Measurements from ENCODE around the gene ERBB4. TPM values are rescaled to one million over a fixed set of nuclear protein-coding genes. Genes with fewer than 3 reads are reported as not detected.

The ERBB4 gene
- total and polyA plus RNA-seq, 10 of the 15 experiments (the other 5 are each of a cell fraction or from before 2014, with no cell fraction given): under 0.01 to 0.23 (median 0.01) TPM; not detected in 4

GRCh38 chr2:212409560-212409959 is 129.0 kb downstream of the ERBB4 start:
- POLR2A ChIA-PET: no interaction called here
- no peaks in the 10 kb centered on the region for H3K27me3 ChIP-seq (replicated peaks in 1 of 2; ENCODE audit: control insufficient read depth in 2 of 2, insufficient read depth in 2 of 2, low read length in 1 of 2)
- no peaks in the 10 kb centered on the region for H3K4me1 ChIP-seq (ENCODE audit: control insufficient read depth, insufficient read depth, low read length)
- no TSS peak for BruUV-seq (replicated peaks)
- WGBS (ENCODE audit: insufficient coverage, insufficient replicate concordance, low lambda C conversion rate, missing lambda C conversion rate): 0% methylated on average over 1 of the region's 1 CpG
- no peak overlapping the region for H3K4me3 ChIP-seq
- FAIRE-seq: no peak
- CTCF ChIA-PET: no interaction called here
- H3K79me2 ChIP-seq (ENCODE audit: control insufficient read depth, insufficient read depth, low read length): no peaks in the 10 kb centered on the region
- in situ Hi-C loops (cut with MboI): no loop called here
- H3K9ac ChIP-seq (ENCODE audit: control insufficient read depth, insufficient read depth, low read length): no peak overlapping the region
- ATAC-seq: peak; percentile 21; the same call in 1 of the 3 replicates
- TF ChIP-seq, protein P1, sequence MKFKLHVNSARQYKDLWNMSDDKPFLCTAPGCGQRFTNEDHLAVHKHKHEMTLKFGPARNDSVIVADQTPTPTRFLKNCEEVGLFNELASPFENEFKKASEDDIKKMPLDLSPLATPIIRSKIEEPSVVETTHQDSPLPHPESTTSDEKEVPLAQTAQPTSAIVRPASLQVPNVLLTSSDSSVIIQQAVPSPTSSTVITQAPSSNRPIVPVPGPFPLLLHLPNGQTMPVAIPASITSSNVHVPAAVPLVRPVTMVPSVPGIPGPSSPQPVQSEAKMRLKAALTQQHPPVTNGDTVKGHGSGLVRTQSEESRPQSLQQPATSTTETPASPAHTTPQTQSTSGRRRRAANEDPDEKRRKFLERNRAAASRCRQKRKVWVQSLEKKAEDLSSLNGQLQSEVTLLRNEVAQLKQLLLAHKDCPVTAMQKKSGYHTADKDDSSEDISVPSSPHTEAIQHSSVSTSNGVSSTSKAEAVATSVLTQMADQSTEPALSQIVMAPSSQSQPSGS (IDR thresholded peaks at IDR 0.05; ENCODE audit: low read length): no peak
- TF ChIP-seq SRF (IDR thresholded peaks at IDR 0.05; ENCODE audit: low read depth in 2 of 2, low read length in 2 of 2) (no peak), NFYA (IDR thresholded peaks at IDR 0.05; ENCODE audit: borderline replicate concordance, low read depth, low read length) (no peak), EP300 (IDR thresholded peaks at IDR 0.05; ENCODE audit: borderline replicate concordance in 1 of 2, control insufficient read depth in 1 of 2, low read depth in 2 of 2, low read length in 2 of 2) (no peak), KAT2A (conservative IDR thresholded peaks at IDR 0.05; ENCODE audit: control insufficient read depth, low read depth, low read length) (no peak), MYB (IDR thresholded peaks at IDR 0.05; ENCODE audit: borderline replicate concordance, low read depth, low read length) (no peak), POU2F2 (IDR thresholded peaks at IDR 0.05; ENCODE audit: borderline replicate concordance, low read depth, low read length) (no peak), SMAD1 (IDR thresholded peaks at IDR 0.05; ENCODE audit: low read depth, partially characterized antibody) (no peak), CEBPZ (IDR thresholded peaks at IDR 0.05; ENCODE audit: low read depth, low read length) (no peak), PAX8 (IDR thresholded peaks at IDR 0.05) (no peak), SIN3A (IDR thresholded peaks at IDR 0.05; ENCODE audit: low read depth, low read length) (no peak), POLR2AphosphoS5 (IDR thresholded peaks at IDR 0.05; ENCODE audit: low read length) (no peak), MLLT1 (IDR thresholded peaks at IDR 0.05) (no peak), IKZF1 (conservative IDR thresholded peaks at IDR 0.05) (no peak)
- TF ChIP-seq, protein P2, sequence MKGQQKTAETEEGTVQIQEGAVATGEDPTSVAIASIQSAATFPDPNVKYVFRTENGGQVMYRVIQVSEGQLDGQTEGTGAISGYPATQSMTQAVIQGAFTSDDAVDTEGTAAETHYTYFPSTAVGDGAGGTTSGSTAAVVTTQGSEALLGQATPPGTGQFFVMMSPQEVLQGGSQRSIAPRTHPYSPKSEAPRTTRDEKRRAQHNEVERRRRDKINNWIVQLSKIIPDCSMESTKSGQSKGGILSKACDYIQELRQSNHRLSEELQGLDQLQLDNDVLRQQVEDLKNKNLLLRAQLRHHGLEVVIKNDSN (IDR thresholded peaks at IDR 0.05; ENCODE audit: borderline replicate concordance, extremely low read length, insufficient read depth, low read depth, low read length): no peak
- TF ChIP-seq, protein P3, sequence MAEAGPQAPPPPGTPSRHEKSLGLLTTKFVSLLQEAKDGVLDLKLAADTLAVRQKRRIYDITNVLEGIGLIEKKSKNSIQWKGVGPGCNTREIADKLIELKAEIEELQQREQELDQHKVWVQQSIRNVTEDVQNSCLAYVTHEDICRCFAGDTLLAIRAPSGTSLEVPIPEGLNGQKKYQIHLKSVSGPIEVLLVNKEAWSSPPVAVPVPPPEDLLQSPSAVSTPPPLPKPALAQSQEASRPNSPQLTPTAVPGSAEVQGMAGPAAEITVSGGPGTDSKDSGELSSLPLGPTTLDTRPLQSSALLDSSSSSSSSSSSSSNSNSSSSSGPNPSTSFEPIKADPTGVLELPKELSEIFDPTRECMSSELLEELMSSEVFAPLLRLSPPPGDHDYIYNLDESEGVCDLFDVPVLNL (IDR thresholded peaks at IDR 0.05; ENCODE audit: low read depth, low read length): no peak
- H4K20me1 ChIP-seq (ENCODE audit: control insufficient read depth, insufficient read depth): no peaks in the 10 kb centered on the region
- no peaks in the 10 kb centered on the region for H3K36me3 ChIP-seq (ENCODE audit: control insufficient read depth in 2 of 2, insufficient read depth in 2 of 2, low read length in 1 of 2)
- no peak for DNase-seq (ENCODE audit: low read depth, low spot score)
- H3K9me3 ChIP-seq (replicated peaks; ENCODE audit: control insufficient read depth, insufficient read depth, low read length): no peaks in the 10 kb centered on the region
- H3K27ac ChIP-seq (ENCODE audit: control insufficient read depth, insufficient read depth): no peak overlapping the region
- intact Hi-C loops (cut with micrococcal nuclease; ENCODE audit: unreplicated experiment): loop anchor here (10.0 kb wide), 1 partner anchor 115 kb away; no protein-coding TSS in a partner anchor
- SMC1A ChIA-PET (ENCODE audit: uncharacterized antibody, unreplicated experiment): no interaction called here
- RAD21 ChIA-PET (ENCODE audit: unreplicated experiment): no interaction called here
- H3K4me2 ChIP-seq (ENCODE audit: control insufficient read depth, insufficient read depth): no peak overlapping the region
- H2AFZ ChIP-seq (ENCODE audit: control insufficient read depth, low read depth, low read length): no peak overlapping the region
